Suprapubic skin (tissue), 4 donors: ENCODE data around the gene RHEB.

Source experiments
- POLR2A ChIP-seq, 2 donors: fragments of 450-650 bp; IDR thresholded peaks; one replicate each; pipeline ENCODE4 v1.6.1; 2017; ENCODE audit warnings: antibody characterized with exemption in 2 of 2, mild to moderate bottlenecking in 2 of 2, moderate library complexity in 2 of 2
- POLR2AphosphoS5 ChIP-seq, 3 donors: sonication (generic); formaldehyde crosslinking; IDR thresholded peaks; one replicate each; pipeline ENCODE4 v1.6.1; 2017; ENCODE audit warnings: antibody characterized with exemption in 3 of 3

DNA sequence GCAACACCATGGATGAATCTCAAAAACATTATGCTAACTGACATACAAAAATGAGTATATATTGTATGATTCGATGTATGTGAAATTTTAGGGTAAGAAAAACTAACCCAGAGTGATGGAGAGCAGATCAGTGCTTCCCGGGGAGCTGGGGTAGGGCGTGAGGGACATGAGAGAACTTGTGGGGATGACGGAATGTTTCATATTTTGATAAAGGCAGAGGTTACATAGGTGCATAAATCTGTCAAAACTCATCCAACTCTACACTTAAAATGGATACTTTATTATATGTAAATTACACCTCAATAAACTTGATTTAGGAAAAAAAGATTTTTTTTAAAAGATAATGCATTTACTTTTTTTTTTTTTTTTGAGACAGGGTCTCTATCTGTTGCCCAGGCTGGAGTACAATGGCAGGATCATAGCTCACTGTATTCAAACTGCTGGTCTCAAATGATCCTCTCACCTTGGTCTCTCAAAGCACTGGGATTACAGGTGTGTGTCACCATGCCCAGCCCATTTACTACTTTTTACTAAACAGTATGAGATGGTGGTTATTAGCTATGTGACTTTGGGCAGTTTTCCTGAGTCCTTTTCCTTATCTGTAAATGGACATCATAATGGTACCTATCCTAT, 13.7 kb downstream of the RHEB start:
- TF ChIP-seq POLR2A (IDR thresholded peaks at IDR 0.05) (no peak), POLR2AphosphoS5 (IDR thresholded peaks at IDR 0.05) (no peak)
